ENCODE measurements around the gene NT5M. TPM values are rescaled to one million over a fixed set of nuclear protein-coding genes. Genes with fewer than 3 reads are reported as not detected.

Gene NT5M
- total and polyA plus RNA-seq, 9 of the 15 experiments (the other 6 are each of a cell fraction or from before 2014, with no cell fraction given): 0.24 to 10.1 (median 3.4) TPM

GRCh38 chr17:17387017-17387497, 83.9 kb downstream of the NT5M start:
- in situ Hi-C loops (cut with MboI) (no loop called here), intact Hi-C loops (cut with micrococcal nuclease) (no loop called here)
- Histone ChIP-seq H3K27me3 (ENCODE audit: control insufficient read depth in 2 of 2, insufficient read depth in 2 of 2, low read length in 2 of 2) (peaks cover 4 to 44% of the 10 kb centered on the region in 2 experiments; a peak in 4 of 5 replicates), H3K36me3 (ENCODE audit: control insufficient read depth, insufficient read depth, low read length) (no peaks in the 10 kb centered on the region), H3K27ac (ENCODE audit: extremely low read depth, low read depth, low read length) (no peak overlapping the region), H2AFZ (ENCODE audit: low read depth, low read length) (no peak overlapping the region), H3K79me2 (ENCODE audit: control insufficient read depth, insufficient read depth, low read length) (no peaks in the 10 kb centered on the region), H3K9me3 (replicated peaks; ENCODE audit: control insufficient read depth, insufficient read depth, low read depth, low read length) (no peaks in the 10 kb centered on the region), H3K4me1 (replicated peaks in 1 of 2; ENCODE audit: control insufficient read depth in 2 of 2, insufficient read depth in 2 of 2, low read length in 2 of 2) (peaks cover 0 to 7% of the 10 kb centered on the region in 2 experiments; a peak in 2 of 5 replicates), H4K20me1 (replicated peaks; ENCODE audit: control insufficient read depth, insufficient read depth, low read length) (no peaks in the 10 kb centered on the region), H3K4me3 (no peak overlapping the region), H3K9ac (ENCODE audit: insufficient read depth in 1 of 2, low read depth in 2 of 2, low read length in 2 of 2) (no peak overlapping the region), H3K9me1 (ENCODE audit: control insufficient read depth, insufficient read depth, low read length) (no peaks in the 10 kb centered on the region), H3K4me2 (ENCODE audit: insufficient read depth, low read length) (no peak overlapping the region)
- ATAC-seq (no peak), FAIRE-seq (no peak), DNase-seq (ENCODE audit: extremely low read depth in 1 of 4, low spot score in 3 of 4) (no peak)
- no TSS peak for BruUV-seq (replicated peaks)
- 14% methylated on average over 7 of the region's 7 CpGs for WGBS (ENCODE audit: insufficient coverage, low coverage, missing lambda C conversion rate)
- ChIA-PET POLR2A (no interaction called here), CTCF (ENCODE audit: low intra/inter-chr PET ratio) (no interaction called here)
- TF ChIP-seq SRSF1 (IDR thresholded peaks at IDR 0.05; ENCODE audit: low read depth, low read length): no peak
- TF ChIP-seq CREB3L1 (IDR thresholded peaks at IDR 0.05; ENCODE audit: borderline replicate concordance, low read depth): no peak
- no peak for TF ChIP-seq BRD4 (IDR thresholded peaks at IDR 0.05)
- no peak for TF ChIP-seq NR4A1 (CRISPR knock-in tag; IDR thresholded peaks at IDR 0.05)
- no peak for TF ChIP-seq NR4A1 (tag; IDR thresholded peaks at IDR 0.05)
- no peak for TF ChIP-seq ZNF146 (CRISPR knock-in tag; IDR thresholded peaks at IDR 0.05; ENCODE audit: unreplicated experiment)
- TF ChIP-seq YBX1 (IDR thresholded peaks at IDR 0.05): no peak
- no peak for TF ChIP-seq BMI1 (IDR thresholded peaks at IDR 0.05; ENCODE audit: low read length)
- no peak for TF ChIP-seq ZNF740 (CRISPR knock-in tag; IDR thresholded peaks at IDR 0.05)
- TF ChIP-seq ZNF740 (tag; IDR thresholded peaks at IDR 0.05): no peak
- TF ChIP-seq HNRNPH1 (optimal IDR thresholded peaks at IDR 0.05; ENCODE audit: low read depth, low read length): no peak
- no peak for TF ChIP-seq NR2F6 (CRISPR knock-in tag; IDR thresholded peaks at IDR 0.05)
- no peak for TF ChIP-seq NCOA4 (IDR thresholded peaks at IDR 0.05; ENCODE audit: partially characterized antibody)
- TF ChIP-seq RAD21 (CRISPR knock-in tag; conservative IDR thresholded peaks at IDR 0.05 in 1 of 2, IDR thresholded peaks at IDR 0.05 in 1 of 2): no peak
- TF ChIP-seq TCFL5 (CRISPR knock-in tag; conservative IDR thresholded peaks at IDR 0.05): no peak
- TF ChIP-seq NEUROD1 (IDR thresholded peaks at IDR 0.05; ENCODE audit: borderline replicate concordance, low read depth, low read length, partially characterized antibody): no peak
- no peak for TF ChIP-seq RFX5 (IDR thresholded peaks at IDR 0.05; ENCODE audit: low read depth, low read length)
- no peak for TF ChIP-seq RBM25 (IDR thresholded peaks at IDR 0.05; ENCODE audit: low read depth, low read length, severe bottlenecking)
- no peak for TF ChIP-seq XRCC4 (IDR thresholded peaks at IDR 0.05; ENCODE audit: extremely low read depth, insufficient read depth, insufficient read length)

Measured in K562 (cell line).